ENCODE measurements around the gene NEK7. TPM values are rescaled to one million over a fixed set of nuclear protein-coding genes. Genes with fewer than 3 reads are reported as not detected.
A peak's percentile ranks its signal among the peaks of the same experiment; 100 is the strongest.

The NEK7 gene
- total and polyA plus RNA-seq, 9 of the 15 experiments (the other 6 are each of a cell fraction or from before 2014, with no cell fraction given): 8.5 to 37.3 (median 27.7) TPM

DNA sequence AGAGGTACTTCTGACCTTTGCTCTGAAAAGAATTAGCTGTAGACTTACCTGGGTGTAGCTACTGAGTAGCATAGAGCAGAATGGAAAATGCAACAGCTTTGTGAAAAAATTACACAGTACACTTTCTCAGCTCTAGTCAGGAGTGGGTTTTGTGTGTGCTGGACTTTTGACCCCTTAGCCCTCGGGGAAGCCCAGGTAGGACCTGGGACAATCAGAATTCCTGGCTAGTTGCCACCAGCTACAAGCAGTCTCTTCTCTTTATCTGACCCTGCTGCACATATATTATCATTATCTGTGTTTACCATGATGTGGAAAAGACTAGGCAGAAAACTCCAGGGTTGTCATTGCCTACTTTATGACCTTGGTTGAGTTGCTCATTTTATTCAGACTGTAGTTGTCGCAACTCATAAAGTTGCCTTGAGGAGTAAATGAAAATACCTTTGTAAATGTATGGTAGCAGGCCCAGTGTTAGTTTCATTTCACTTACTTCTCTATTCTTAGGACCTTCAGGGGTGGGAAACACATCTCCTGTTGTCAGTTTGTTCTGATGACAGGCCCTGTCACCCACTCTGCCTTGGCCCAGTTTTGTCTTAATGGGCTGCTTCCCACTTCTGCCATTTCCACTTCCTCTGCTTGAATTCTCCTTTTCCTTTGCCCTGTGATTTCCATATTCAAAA, 5.4 kb downstream of the NEK7 start (continued):
- TF ChIP-seq, protein P1, sequence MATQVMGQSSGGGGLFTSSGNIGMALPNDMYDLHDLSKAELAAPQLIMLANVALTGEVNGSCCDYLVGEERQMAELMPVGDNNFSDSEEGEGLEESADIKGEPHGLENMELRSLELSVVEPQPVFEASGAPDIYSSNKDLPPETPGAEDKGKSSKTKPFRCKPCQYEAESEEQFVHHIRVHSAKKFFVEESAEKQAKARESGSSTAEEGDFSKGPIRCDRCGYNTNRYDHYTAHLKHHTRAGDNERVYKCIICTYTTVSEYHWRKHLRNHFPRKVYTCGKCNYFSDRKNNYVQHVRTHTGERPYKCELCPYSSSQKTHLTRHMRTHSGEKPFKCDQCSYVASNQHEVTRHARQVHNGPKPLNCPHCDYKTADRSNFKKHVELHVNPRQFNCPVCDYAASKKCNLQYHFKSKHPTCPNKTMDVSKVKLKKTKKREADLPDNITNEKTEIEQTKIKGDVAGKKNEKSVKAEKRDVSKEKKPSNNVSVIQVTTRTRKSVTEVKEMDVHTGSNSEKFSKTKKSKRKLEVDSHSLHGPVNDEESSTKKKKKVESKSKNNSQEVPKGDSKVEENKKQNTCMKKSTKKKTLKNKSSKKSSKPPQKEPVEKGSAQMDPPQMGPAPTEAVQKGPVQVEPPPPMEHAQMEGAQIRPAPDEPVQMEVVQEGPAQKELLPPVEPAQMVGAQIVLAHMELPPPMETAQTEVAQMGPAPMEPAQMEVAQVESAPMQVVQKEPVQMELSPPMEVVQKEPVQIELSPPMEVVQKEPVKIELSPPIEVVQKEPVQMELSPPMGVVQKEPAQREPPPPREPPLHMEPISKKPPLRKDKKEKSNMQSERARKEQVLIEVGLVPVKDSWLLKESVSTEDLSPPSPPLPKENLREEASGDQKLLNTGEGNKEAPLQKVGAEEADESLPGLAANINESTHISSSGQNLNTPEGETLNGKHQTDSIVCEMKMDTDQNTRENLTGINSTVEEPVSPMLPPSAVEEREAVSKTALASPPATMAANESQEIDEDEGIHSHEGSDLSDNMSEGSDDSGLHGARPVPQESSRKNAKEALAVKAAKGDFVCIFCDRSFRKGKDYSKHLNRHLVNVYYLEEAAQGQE (IDR thresholded peaks at IDR 0.05; ENCODE audit: borderline replicate concordance): peak; percentile 33; the same call in 1 of the 2 replicates
- TF ChIP-seq, protein P1 (CRISPR knock-in tag; IDR thresholded peaks at IDR 0.05; ENCODE audit: low read depth): no peak
- TF ChIP-seq YBX1 (IDR thresholded peaks at IDR 0.05) (no peak), NCOR1 (IDR thresholded peaks at IDR 0.05) (peak; percentile 72), RNF2 (IDR thresholded peaks at IDR 0.05) (peak; percentile 19; the same call in 1 of the 2 replicates), NCOA1 (IDR thresholded peaks at IDR 0.05; ENCODE audit: low read depth) (0 out of 2 replicates have a peak, but pooled peaks have one; percentile 10)
